A673 (cell line): ENCODE measurements around the gene EPAS1. TPM values are rescaled to one million over a fixed set of nuclear protein-coding genes. Genes with fewer than 3 reads are reported as not detected.

Source experiments
- BruUV-seq: library from RNA; stranded (reverse); fragments of 400-500 nt; replicated peaks from 2 replicates; lab custom pipeline; 2021; lab: Mats Ljungman, UMichigan
- CTCF ChIA-PET: fragments of 300-600 bp; sonication (Branson Sonifier 250); formaldehyde crosslinking; loops from one replicate; lab custom pipeline; 2022; ENCODE audit warnings: antibody characterized with exemption; lab: Charles Lee
- POLR2A ChIA-PET: fragments of 300-600 bp; sonication (Branson Sonifier 250); formaldehyde crosslinking; loops from one replicate; lab custom pipeline; 2022; ENCODE audit warnings: antibody characterized with exemption; ENCODE audit not compliant: low non-redundant PET; lab: Charles Lee
- DNase-seq: peaks from one replicate; pipeline ENCODE4 v3.0.0-alpha.2; 2015; ENCODE audit warnings: low spot score
- H3K27ac ChIP-seq: fragments of 200-600 bp; sonication (generic); 2 replicates; pipeline ENCODE4 v1.5.1; 2016; ENCODE audit warnings: mixed run types, low read depth, mild to moderate bottlenecking, mixed read lengths, antibody characterized with exemption, low read length; ENCODE audit not compliant: poor library complexity, severe bottlenecking
- H3K27me3 ChIP-seq: fragments of 200-600 bp; sonication (generic); replicated peaks from 2 replicates; pipeline ENCODE4 v1.6.1; 2017; ENCODE audit warnings: mixed run types, low read depth, mild to moderate bottlenecking, mixed read lengths, antibody characterized with exemption, low read length; ENCODE audit not compliant: insufficient read depth, poor library complexity
- H3K36me3 ChIP-seq: fragments of 200-600 bp; sonication (generic); 2 replicates; pipeline ENCODE4 v1.6.1; 2016; ENCODE audit warnings: mixed run types, mild to moderate bottlenecking, mixed read lengths, antibody characterized with exemption, low read length; ENCODE audit not compliant: insufficient read depth, poor library complexity, severe bottlenecking
- H3K4me1 ChIP-seq: fragments of 200-600 bp; sonication (generic); 2 replicates; pipeline ENCODE4 v1.6.1; 2017; ENCODE audit warnings: mixed run types, mild to moderate bottlenecking, mixed read lengths, antibody characterized with exemption, low read length; ENCODE audit not compliant: insufficient read depth, poor library complexity, severe bottlenecking
- H3K4me3 ChIP-seq: fragments of 200-600 bp; sonication (generic); 2 replicates; pipeline ENCODE4 v1.5.1; 2016; ENCODE audit warnings: low read depth, mixed run types, mild to moderate bottlenecking, mixed read lengths, low read length; ENCODE audit not compliant: poor library complexity, severe bottlenecking
- H3K9me3 ChIP-seq: fragments of 200-600 bp; sonication (generic); 2 replicates; pipeline ENCODE4 v1.6.1; 2016; ENCODE audit warnings: mixed run types, low read depth, mild to moderate bottlenecking, mixed read lengths, antibody characterized with exemption, low read length; ENCODE audit not compliant: poor library complexity, severe bottlenecking
- EZH2 ChIP-seq: fragments of 200-600 bp; sonication (generic); IDR thresholded peaks from 2 replicates; pipeline ENCODE4 v1.6.1; 2017; ENCODE audit warnings: borderline replicate concordance, low read depth, mild to moderate bottlenecking, mixed read lengths, antibody characterized with exemption, low read length; ENCODE audit not compliant: poor library complexity, severe bottlenecking
- intact Hi-C: fragments of 100-400 bp; cut with micrococcal nuclease; formaldehyde crosslinking; loops from one replicate; pipeline ENCODE4 v1.10.0; 2022; ENCODE audit not compliant: unreplicated experiment
- total RNA-seq: library from RNA; stranded (reverse); gene quantifications from 2 replicates; pipeline ENCODE4 v1.2.3, GENCODE V29; 2021
- TF ChIP-seq, protein P1 (sequence below): fragments of 300-800, 200-600 bp; sonication (generic); conservative IDR thresholded peaks from 2 replicates; pipeline ENCODE4 v1.5.1; 2017; ENCODE audit warnings: low read depth, mild to moderate bottlenecking, antibody characterized with exemption, low read length, moderate library complexity, mixed read lengths

The EPAS1 gene
- total RNA-seq, 1 experiment from 2014 or later: 0.41 TPM

DNA sequence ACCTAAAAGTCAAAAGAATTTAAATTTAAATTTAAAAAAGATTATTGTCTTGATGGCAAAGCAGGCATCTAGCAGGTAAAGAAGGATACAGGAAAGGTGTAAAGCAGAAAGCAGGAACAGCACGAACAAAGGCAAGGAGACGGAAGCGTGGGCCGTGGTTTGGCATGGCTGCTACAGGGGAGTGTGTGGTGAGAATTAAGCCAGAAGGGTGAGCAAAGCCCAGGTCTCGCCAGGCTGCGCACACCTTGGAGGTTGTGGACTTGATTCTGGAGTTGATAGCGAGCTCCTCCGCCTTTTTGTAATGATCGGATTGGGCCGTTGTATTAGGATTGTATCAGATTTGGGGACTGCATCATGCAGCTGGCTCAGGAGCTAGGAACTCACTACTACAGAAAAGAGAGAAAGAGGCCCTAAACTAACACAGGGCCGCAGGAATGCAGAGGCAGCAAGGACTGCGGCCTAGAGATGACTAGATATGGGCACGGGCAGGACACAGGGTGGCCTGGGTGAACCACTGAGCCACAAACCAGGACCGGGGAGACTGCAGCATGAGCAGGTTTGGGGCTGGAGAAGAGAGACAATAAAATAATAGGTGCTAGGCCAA, 110.7 kb downstream of the EPAS1 start:
- no peak overlapping the region for H3K4me3 ChIP-seq
- no peaks in the 10 kb centered on the region for H3K4me1 ChIP-seq
- no peaks in the 10 kb centered on the region for H3K36me3 ChIP-seq
- no peaks in the 10 kb centered on the region for H3K27me3 ChIP-seq
- ChIA-PET POLR2A (no interaction called here), CTCF (no interaction called here)
- TF ChIP-seq EZH2: no peak
- TF ChIP-seq, protein P1, sequence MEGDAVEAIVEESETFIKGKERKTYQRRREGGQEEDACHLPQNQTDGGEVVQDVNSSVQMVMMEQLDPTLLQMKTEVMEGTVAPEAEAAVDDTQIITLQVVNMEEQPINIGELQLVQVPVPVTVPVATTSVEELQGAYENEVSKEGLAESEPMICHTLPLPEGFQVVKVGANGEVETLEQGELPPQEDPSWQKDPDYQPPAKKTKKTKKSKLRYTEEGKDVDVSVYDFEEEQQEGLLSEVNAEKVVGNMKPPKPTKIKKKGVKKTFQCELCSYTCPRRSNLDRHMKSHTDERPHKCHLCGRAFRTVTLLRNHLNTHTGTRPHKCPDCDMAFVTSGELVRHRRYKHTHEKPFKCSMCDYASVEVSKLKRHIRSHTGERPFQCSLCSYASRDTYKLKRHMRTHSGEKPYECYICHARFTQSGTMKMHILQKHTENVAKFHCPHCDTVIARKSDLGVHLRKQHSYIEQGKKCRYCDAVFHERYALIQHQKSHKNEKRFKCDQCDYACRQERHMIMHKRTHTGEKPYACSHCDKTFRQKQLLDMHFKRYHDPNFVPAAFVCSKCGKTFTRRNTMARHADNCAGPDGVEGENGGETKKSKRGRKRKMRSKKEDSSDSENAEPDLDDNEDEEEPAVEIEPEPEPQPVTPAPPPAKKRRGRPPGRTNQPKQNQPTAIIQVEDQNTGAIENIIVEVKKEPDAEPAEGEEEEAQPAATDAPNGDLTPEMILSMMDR: no peak
- H3K27ac ChIP-seq: no peak overlapping the region
- no peak for DNase-seq
- BruUV-seq: no TSS peak
- H3K9me3 ChIP-seq: no peaks in the 10 kb centered on the region
- intact Hi-C loops: no loop called here

DNA sequence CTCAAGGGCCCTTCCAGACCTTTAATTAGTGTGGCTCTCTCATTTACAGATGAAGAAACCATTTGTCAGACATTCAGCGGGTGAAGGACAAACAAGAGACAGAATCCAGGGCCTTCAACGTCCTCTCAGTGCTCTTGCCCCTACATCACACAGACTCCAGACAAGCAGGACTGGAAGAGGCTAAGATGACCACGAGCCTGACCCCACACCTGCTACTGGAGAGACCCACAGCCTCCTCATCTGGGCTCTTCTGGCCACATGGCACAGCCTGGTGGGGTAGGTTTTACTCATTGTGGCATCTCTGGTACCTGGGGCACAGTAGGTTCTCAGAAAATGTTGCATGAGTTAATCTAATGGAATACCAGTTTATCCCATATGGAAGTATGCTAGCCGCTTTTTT, 112.5 kb downstream of the EPAS1 start:
- CTCF ChIA-PET: no interaction called here
- no TSS peak for BruUV-seq
- intact Hi-C loops: no loop called here
- TF ChIP-seq, protein P1: no peak
- no peak for TF ChIP-seq EZH2
- no peaks in the 10 kb centered on the region for H3K27me3 ChIP-seq
- H3K36me3 ChIP-seq: no peaks in the 10 kb centered on the region
- no peak for DNase-seq
- H3K27ac ChIP-seq: no peak overlapping the region
- POLR2A ChIA-PET: no interaction called here
- no peaks in the 10 kb centered on the region for H3K9me3 ChIP-seq
- no peaks in the 10 kb centered on the region for H3K4me1 ChIP-seq
- no peak overlapping the region for H3K4me3 ChIP-seq

DNA sequence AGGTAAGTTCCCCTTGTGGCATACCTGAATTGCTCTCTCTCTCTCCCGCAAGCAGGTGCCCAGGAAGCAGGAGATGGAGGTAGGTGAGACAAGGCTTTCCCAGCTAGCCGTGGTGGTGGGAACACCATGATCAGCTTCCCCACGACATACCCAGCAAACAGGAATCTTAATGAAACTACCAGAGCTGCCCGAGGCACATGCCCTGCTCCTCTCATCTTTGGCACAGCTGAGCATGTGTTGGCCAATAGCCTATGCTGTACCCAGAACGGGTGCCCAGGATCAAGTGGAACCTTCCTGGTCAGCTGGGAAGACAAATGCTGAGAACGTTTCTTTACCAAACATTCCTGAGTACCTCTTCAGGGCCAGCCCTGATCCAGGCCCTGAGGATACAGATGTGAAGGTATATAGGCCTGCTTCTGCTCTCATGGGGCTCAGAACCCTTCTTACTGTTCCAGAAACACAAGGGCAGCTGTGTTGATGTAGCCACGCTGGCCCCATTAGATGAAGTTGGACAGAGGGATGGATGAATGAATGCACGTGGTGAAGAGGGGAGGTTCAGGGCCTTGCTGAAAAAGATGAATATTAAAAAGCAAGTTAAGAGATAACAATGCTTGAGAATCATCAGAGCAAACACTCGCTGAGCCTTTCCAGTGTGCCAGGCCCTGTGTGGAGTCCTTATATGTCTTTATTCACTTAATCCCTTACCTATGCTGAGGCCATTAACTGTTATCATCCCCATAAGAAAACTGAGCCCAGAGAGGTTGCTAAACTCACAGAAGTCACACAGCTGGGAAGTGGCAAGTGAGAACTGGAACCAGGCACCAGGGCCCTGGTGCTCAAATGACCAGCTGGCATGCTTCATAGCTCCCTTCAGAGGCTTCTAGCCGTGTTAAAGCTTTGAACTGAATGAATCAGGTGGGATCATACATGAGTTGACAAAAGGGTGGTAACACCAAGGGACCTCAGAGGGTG, 113.4 kb downstream of the EPAS1 start:
- TF ChIP-seq, protein P1: no peak
- no peak for TF ChIP-seq EZH2
- no peaks in the 10 kb centered on the region for H3K9me3 ChIP-seq
- ChIA-PET CTCF (no interaction called here), POLR2A (no interaction called here)
- no peaks in the 10 kb centered on the region for H3K36me3 ChIP-seq
- intact Hi-C loops: no loop called here
- no peak for DNase-seq
- H3K4me3 ChIP-seq: no peak overlapping the region
- no peak overlapping the region for H3K27ac ChIP-seq
- no peaks in the 10 kb centered on the region for H3K27me3 ChIP-seq
- no peaks in the 10 kb centered on the region for H3K4me1 ChIP-seq
- BruUV-seq: no TSS peak
